GM12878 (cell line): ENCODE data around the gene E2F1. TPM values are rescaled to one million over a fixed set of nuclear protein-coding genes. Genes with fewer than 3 reads are reported as not detected.

Experiments used
- ATAC-seq: fragments of 200-7000 bp; cut with Tn5 transposase; 3 replicates; pipeline ENCODE4 v1.9.1; 2020; ENCODE audit warnings: mild to moderate bottlenecking, moderate library complexity
- BruUV-seq: library from RNA; stranded (reverse); fragments of 400-500 nt; replicated peaks from 2 replicates; lab custom pipeline; 2021; lab: Mats Ljungman, UMichigan
- CTCF ChIA-PET: fragments of 300-600 bp; sonication (Branson Sonifier 250); formaldehyde crosslinking; extraction: SDS; loops from one replicate; lab custom pipeline; 2021; ENCODE audit warnings: inconsistent platforms; lab: Yijun Ruan, JAX
- POLR2A ChIA-PET: fragments of 350-600 bp; formaldehyde crosslinking; extraction: SDS; loops from one replicate; lab custom pipeline; 2021; ENCODE audit warnings: inconsistent platforms; lab: Charles Lee
- RAD21 ChIA-PET: fragments of 300-600 bp; sonication (Branson Sonifier 250); formaldehyde crosslinking; loops from one replicate; lab custom pipeline; 2023; ENCODE audit warnings: antibody characterized with exemption; ENCODE audit not compliant: unreplicated experiment; lab: Charles Lee
- SMC1A ChIA-PET: fragments of 300-600 bp; sonication (Branson Sonifier 250); formaldehyde crosslinking; loops from one replicate; lab custom pipeline; 2023; ENCODE audit not compliant: unreplicated experiment, uncharacterized antibody; lab: Charles Lee
- DNase-seq: peaks from one replicate; pipeline ENCODE4 v3.0.0-alpha.2; 2011; ENCODE audit warnings: low read depth, low spot score
- FAIRE-seq: peaks from 3 replicates; lab custom pipeline; 2011; peaks lifted over from hg19 to GRCh38; lab: Jason Lieb, UNC
- H2AFZ ChIP-seq: 2 replicates; pipeline ENCODE4 v1.6.0; 2011; ENCODE audit warnings: low read depth, low read length, control low read depth; ENCODE audit not compliant: control insufficient read depth
- H3K27ac ChIP-seq: 2 replicates; pipeline ENCODE4 v1.5.1; 2011; ENCODE audit warnings: control low read depth; ENCODE audit not compliant: control insufficient read depth, insufficient read depth
- H3K27me3 ChIP-seq, 2 experiments: replicated peaks in 1 of 2; 2 replicates each; pipeline versions ENCODE4 v1.6.0 to v1.6.1; 2011; ENCODE audit warnings: low read length in 1 of 2; ENCODE audit not compliant: control insufficient read depth in 2 of 2, insufficient read depth in 2 of 2
- H3K36me3 ChIP-seq, 2 experiments: 2 replicates each; pipeline ENCODE4 v1.5.1; 2011; ENCODE audit warnings: low read length in 1 of 2; ENCODE audit not compliant: control insufficient read depth in 2 of 2, insufficient read depth in 2 of 2
- H3K4me1 ChIP-seq: 2 replicates; pipeline ENCODE4 v1.6.1; 2011; ENCODE audit warnings: mild to moderate bottlenecking, low read length, moderate library complexity, mixed read lengths; ENCODE audit not compliant: control insufficient read depth, insufficient read depth
- H3K4me2 ChIP-seq: 2 replicates; pipeline ENCODE4 v1.6.0; 2011; ENCODE audit warnings: control low read depth; ENCODE audit not compliant: control insufficient read depth, insufficient read depth
- H3K4me3 ChIP-seq: fragments of 200-600 bp; sonication (generic); 2 replicates; pipeline ENCODE4 v1.5.1; 2016
- H3K79me2 ChIP-seq: 2 replicates; pipeline ENCODE4 v1.6.0; 2011; ENCODE audit warnings: low read length; ENCODE audit not compliant: control insufficient read depth, insufficient read depth
- H3K9ac ChIP-seq: 2 replicates; pipeline ENCODE4 v1.8.0; 2011; ENCODE audit warnings: low read length, control low read depth, mixed read lengths; ENCODE audit not compliant: control insufficient read depth, insufficient read depth
- H3K9me3 ChIP-seq: replicated peaks from 3 replicates; pipeline ENCODE4 v1.5.1; 2011; ENCODE audit warnings: mild to moderate bottlenecking, low read length; ENCODE audit not compliant: control insufficient read depth, insufficient read depth
- H4K20me1 ChIP-seq: 2 replicates; pipeline ENCODE4 v1.6.0; 2011; ENCODE audit not compliant: control insufficient read depth, insufficient read depth
- CREB1 ChIP-seq: IDR thresholded peaks from 2 replicates; pipeline ENCODE4 v1.6.1; 2012; ENCODE audit warnings: low read depth, mild to moderate bottlenecking, inconsistent platforms
- HDAC6 ChIP-seq: fragments of 200-600 bp; sonication (generic); IDR thresholded peaks from one replicate; pipeline ENCODE4 v1.8.0; 2017; ENCODE audit warnings: antibody characterized with exemption; ENCODE audit not compliant: unreplicated experiment
- KDM1A ChIP-seq: fragments of 200-600 bp; sonication (generic); IDR thresholded peaks from 2 replicates; pipeline ENCODE4 v1.6.1; 2016; ENCODE audit warnings: borderline replicate concordance
- MTA3 ChIP-seq: IDR thresholded peaks from 2 replicates; pipeline ENCODE4 v1.6.1; 2012; ENCODE audit warnings: low read length, inconsistent platforms, borderline replicate concordance
- NBN ChIP-seq: fragments of 450-650 bp; IDR thresholded peaks from 2 replicates; pipeline ENCODE4 v1.6.1; 2016
- NFXL1 ChIP-seq: fragments of 450-650 bp; IDR thresholded peaks from 2 replicates; pipeline ENCODE4 v1.6.1; 2017; ENCODE audit warnings: antibody characterized with exemption, mild to moderate bottlenecking, borderline replicate concordance
- RAD51 ChIP-seq: fragments of 450-650 bp; IDR thresholded peaks from 2 replicates; pipeline ENCODE4 v1.6.1; 2016; ENCODE audit warnings: moderate library complexity, mild to moderate bottlenecking, inconsistent platforms
- SP1 ChIP-seq: IDR thresholded peaks from one replicate; pipeline ENCODE4 v1.6.1; 2011; ENCODE audit warnings: low read depth, low read length
- SPI1 ChIP-seq: IDR thresholded peaks from 2 replicates; pipeline ENCODE4 v1.6.1; 2011; ENCODE audit warnings: low read depth, mild to moderate bottlenecking, low read length, moderate library complexity, borderline replicate concordance; ENCODE audit not compliant: insufficient read depth
- WRNIP1 ChIP-seq: IDR thresholded peaks from 2 replicates; pipeline ENCODE4 v1.6.1; 2011; ENCODE audit warnings: low read depth, low read length, improper control_type of control experiment, borderline replicate concordance
- ZSCAN29 ChIP-seq: fragments of 450-650 bp; IDR thresholded peaks from 2 replicates; pipeline ENCODE4 v1.6.1; 2017; ENCODE audit warnings: mild to moderate bottlenecking, moderate library complexity
- WGBS: methylation state at CpG from one replicate; pipeline ENCODE4 v1.1.6; 2016; ENCODE audit warnings: low lambda C conversion rate; ENCODE audit not compliant: insufficient replicate concordance, insufficient coverage; ENCODE audit errors: missing lambda C conversion rate; 5-methylcytosine and 5-hydroxymethylcytosine counted together
- in situ Hi-C: fragments of 300-500 bp; cut with MboI; formaldehyde crosslinking; loops from 9 replicates; pipeline ENCODE4 v1.14.3; 2018; ENCODE audit warnings: mixed read lengths
- intact Hi-C: fragments of 100-400 bp; cut with micrococcal nuclease; formaldehyde crosslinking; loops from one replicate; pipeline ENCODE4 v1.14.2; 2022; ENCODE audit not compliant: unreplicated experiment
- polyA plus RNA-seq, 11 experiments: library from polyadenylated mRNA; depleted of rRNA in 4 of 11; unstranded in 6 of 11; stranded (reverse) in 5 of 11; fragments of >200 nt; fragmentation: Nextera tagmentation in 4 of 11; fragmentation: Illumina TruSeq in 1 of 11; extraction: Ambion mirVana in 4 of 11; extraction: Trizol in 1 of 11; gene quantifications; 1 replicate in 1 of 11; 2 replicates in 10 of 11; pipeline versions ENCODE4 v1.2.1 to v1.2.3, GENCODE V29; 2011 to 2016; ENCODE audit warnings: inconsistent platforms in 2 of 11, missing spikeins in 2 of 11, low read depth in 1 of 11
- total RNA-seq, 4 experiments: library from RNA; depleted of rRNA in 3 of 4; stranded (reverse); fragments of >200 nt in 3 of 4; fragmentation: Illumina TruSeq in 1 of 4; extraction: Trizol in 1 of 4; gene quantifications; 2 replicates each; pipeline versions ENCODE4 v1.2.1 to v1.2.3, GENCODE V29; 2013 to 2021
- TF ChIP-seq, protein P1 (sequence below), 3 experiments: IDR thresholded peaks in 2 of 3; conservative IDR thresholded peaks in 1 of 3; 2 replicates each; pipeline ENCODE4 v1.5.1; 2011; ENCODE audit warnings: low read depth in 3 of 3, low read length in 3 of 3, mild to moderate bottlenecking in 3 of 3, control low read depth in 2 of 3, moderate library complexity in 2 of 3, inconsistent platforms in 1 of 3, mixed read lengths in 1 of 3; ENCODE audit not compliant: control insufficient read depth in 2 of 3, insufficient read depth in 1 of 3; ENCODE audit errors: extremely low read depth in 1 of 3
- TF ChIP-seq, protein P2 (sequence below): fragments of 450-650 bp; IDR thresholded peaks from 2 replicates; pipeline ENCODE4 v1.6.1; 2017; ENCODE audit warnings: low read depth, mild to moderate bottlenecking, moderate library complexity
- TF ChIP-seq, protein P3 (sequence below): fragments of 450-650 bp; IDR thresholded peaks from 2 replicates; pipeline ENCODE4 v1.6.1; 2018; ENCODE audit warnings: mild to moderate bottlenecking, low read depth, moderate library complexity; ENCODE audit not compliant: partially characterized antibody
- TF ChIP-seq, protein P4 (sequence below): fragments of 450-650 bp; formaldehyde crosslinking; IDR thresholded peaks from 2 replicates; pipeline ENCODE4 v1.5.0; 2022; ENCODE audit warnings: mild to moderate bottlenecking, missing genetic modification characterization

Gene E2F1
- total and polyA plus RNA-seq, 10 of the 15 experiments (the other 5 are each of a cell fraction or from before 2014, with no cell fraction given), result 0.29 to 50.2 (median 19.7) TPM

DNA sequence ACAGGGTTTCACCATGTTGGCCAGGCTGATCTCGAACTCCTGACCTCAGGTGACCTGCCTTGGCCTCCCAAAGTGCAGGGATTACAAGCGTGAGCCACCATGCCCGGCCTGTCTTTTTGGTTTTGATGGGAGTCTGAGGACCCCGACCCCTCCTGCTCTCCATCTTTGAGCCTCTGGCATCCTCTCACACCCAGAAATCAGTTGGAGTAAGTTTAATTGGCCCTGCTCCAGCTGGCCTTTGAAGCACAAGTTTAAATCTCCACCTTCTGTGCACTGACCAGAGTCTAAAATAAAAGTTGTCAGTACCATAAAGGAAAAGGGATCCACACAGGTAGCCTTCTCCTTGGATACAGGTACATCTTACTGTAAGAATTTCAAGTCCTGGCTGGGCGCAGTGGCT lies 40.0 kb downstream of the E2F1 start:
- Histone ChIP-seq H3K4me1 (peaks cover 20% of the 10 kb centered on the region), H3K9ac (no peak overlapping the region), H3K36me3 (0 out of 4 replicates have a peak, but pooled peaks cover 0 to 3% of the 10 kb centered on the region in 2 experiments), H3K4me3 (no peak overlapping the region), H3K9me3 (no peaks in the 10 kb centered on the region), H3K27me3 (no peaks in the 10 kb centered on the region; a peak in 1 of 4 replicates), H3K79me2 (no peaks in the 10 kb centered on the region), H3K4me2 (no peak overlapping the region), H4K20me1 (peaks cover 4% of the 10 kb centered on the region; the same call in 1 of the 2 replicates), H3K27ac (no peak overlapping the region), H2AFZ (no peak overlapping the region)
- ChIA-PET SMC1A (interaction anchor here (2.0 kb wide), 1 partner anchor 36 kb away, joined by 5 read pairs; no protein-coding TSS in a partner anchor), CTCF (interaction anchor here (0.8 to 0.9 kb wide), 2 partner anchors 189 to 192 kb away, joined by 3 read pairs; no protein-coding TSS in a partner anchor), POLR2A (no interaction called here), RAD21 (interaction anchor here (0.7 kb wide), 1 partner anchor 193 kb away, joined by 3 read pairs; no protein-coding TSS in a partner anchor)
- 96% methylated on average over 5 of the region's 5 CpGs for WGBS
- no TSS peak for BruUV-seq
- no peak for DNase-seq
- intact Hi-C loops (no loop called here), in situ Hi-C loops (no loop called here)
- FAIRE-seq, result no peak
- ATAC-seq, result no peak
- TF ChIP-seq KDM1A (no peak), SPI1 (no peak), MTA3 (no peak), NBN (no peak), WRNIP1 (no peak), CREB1 (no peak), SP1 (no peak), NFXL1 (no peak), RAD51 (no peak), HDAC6 (no peak), ZSCAN29 (no peak)
- TF ChIP-seq, protein P1, sequence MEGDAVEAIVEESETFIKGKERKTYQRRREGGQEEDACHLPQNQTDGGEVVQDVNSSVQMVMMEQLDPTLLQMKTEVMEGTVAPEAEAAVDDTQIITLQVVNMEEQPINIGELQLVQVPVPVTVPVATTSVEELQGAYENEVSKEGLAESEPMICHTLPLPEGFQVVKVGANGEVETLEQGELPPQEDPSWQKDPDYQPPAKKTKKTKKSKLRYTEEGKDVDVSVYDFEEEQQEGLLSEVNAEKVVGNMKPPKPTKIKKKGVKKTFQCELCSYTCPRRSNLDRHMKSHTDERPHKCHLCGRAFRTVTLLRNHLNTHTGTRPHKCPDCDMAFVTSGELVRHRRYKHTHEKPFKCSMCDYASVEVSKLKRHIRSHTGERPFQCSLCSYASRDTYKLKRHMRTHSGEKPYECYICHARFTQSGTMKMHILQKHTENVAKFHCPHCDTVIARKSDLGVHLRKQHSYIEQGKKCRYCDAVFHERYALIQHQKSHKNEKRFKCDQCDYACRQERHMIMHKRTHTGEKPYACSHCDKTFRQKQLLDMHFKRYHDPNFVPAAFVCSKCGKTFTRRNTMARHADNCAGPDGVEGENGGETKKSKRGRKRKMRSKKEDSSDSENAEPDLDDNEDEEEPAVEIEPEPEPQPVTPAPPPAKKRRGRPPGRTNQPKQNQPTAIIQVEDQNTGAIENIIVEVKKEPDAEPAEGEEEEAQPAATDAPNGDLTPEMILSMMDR (IDR thresholded peaks at IDR 0.05 in 2 of 3, conservative IDR thresholded peaks at IDR 0.05 in 1 of 3; ENCODE audit: control insufficient read depth in 2 of 3, extremely low read depth in 1 of 3, insufficient read depth in 1 of 3, low read depth in 3 of 3, low read length in 3 of 3), result no peak
- TF ChIP-seq, protein P2, sequence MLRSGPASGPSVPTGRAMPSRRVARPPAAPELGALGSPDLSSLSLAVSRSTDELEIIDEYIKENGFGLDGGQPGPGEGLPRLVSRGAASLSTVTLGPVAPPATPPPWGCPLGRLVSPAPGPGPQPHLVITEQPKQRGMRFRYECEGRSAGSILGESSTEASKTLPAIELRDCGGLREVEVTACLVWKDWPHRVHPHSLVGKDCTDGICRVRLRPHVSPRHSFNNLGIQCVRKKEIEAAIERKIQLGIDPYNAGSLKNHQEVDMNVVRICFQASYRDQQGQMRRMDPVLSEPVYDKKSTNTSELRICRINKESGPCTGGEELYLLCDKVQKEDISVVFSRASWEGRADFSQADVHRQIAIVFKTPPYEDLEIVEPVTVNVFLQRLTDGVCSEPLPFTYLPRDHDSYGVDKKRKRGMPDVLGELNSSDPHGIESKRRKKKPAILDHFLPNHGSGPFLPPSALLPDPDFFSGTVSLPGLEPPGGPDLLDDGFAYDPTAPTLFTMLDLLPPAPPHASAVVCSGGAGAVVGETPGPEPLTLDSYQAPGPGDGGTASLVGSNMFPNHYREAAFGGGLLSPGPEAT, result no peak
- TF ChIP-seq, protein P3, sequence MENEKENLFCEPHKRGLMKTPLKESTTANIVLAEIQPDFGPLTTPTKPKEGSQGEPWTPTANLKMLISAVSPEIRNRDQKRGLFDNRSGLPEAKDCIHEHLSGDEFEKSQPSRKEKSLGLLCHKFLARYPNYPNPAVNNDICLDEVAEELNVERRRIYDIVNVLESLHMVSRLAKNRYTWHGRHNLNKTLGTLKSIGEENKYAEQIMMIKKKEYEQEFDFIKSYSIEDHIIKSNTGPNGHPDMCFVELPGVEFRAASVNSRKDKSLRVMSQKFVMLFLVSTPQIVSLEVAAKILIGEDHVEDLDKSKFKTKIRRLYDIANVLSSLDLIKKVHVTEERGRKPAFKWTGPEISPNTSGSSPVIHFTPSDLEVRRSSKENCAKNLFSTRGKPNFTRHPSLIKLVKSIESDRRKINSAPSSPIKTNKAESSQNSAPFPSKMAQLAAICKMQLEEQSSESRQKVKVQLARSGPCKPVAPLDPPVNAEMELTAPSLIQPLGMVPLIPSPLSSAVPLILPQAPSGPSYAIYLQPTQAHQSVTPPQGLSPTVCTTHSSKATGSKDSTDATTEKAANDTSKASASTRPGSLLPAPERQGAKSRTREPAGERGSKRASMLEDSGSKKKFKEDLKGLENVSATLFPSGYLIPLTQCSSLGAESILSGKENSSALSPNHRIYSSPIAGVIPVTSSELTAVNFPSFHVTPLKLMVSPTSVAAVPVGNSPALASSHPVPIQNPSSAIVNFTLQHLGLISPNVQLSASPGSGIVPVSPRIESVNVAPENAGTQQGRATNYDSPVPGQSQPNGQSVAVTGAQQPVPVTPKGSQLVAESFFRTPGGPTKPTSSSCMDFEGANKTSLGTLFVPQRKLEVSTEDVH, result no peak
- TF ChIP-seq, protein P4, sequence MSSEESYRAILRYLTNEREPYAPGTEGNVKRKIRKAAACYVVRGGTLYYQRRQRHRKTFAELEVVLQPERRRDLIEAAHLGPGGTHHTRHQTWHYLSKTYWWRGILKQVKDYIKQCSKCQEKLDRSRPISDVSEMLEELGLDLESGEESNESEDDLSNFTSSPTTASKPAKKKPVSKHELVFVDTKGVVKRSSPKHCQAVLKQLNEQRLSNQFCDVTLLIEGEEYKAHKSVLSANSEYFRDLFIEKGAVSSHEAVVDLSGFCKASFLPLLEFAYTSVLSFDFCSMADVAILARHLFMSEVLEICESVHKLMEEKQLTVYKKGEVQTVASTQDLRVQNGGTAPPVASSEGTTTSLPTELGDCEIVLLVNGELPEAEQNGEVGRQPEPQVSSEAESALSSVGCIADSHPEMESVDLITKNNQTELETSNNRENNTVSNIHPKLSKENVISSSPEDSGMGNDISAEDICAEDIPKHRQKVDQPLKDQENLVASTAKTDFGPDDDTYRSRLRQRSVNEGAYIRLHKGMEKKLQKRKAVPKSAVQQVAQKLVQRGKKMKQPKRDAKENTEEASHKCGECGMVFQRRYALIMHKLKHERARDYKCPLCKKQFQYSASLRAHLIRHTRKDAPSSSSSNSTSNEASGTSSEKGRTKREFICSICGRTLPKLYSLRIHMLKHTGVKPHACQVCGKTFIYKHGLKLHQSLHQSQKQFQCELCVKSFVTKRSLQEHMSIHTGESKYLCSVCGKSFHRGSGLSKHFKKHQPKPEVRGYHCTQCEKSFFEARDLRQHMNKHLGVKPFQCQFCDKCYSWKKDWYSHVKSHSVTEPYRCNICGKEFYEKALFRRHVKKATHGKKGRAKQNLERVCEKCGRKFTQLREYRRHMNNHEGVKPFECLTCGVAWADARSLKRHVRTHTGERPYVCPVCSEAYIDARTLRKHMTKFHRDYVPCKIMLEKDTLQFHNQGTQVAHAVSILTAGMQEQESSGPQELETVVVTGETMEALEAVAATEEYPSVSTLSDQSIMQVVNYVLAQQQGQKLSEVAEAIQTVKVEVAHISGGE (CRISPR knock-in tag), result no peak
